22Rv1 (cell line): ENCODE measurements around the gene CCN6.
A peak's percentile ranks its signal among the peaks of the same experiment; 100 is the strongest.
"Not testable (repeated sequence)": the region's sequence is repeated elsewhere in the genome, so short reads cannot be mapped to it uniquely, and the experiment has no call there.

Experiments
- H3K27ac ChIP-seq: fragments of 450-650 bp; 2 replicates; pipeline ENCODE4 v1.5.1; 2017
- ZFX ChIP-seq: fragments of 450-650 bp; IDR thresholded peaks from 2 replicates; pipeline ENCODE4 v1.6.1; 2017; ENCODE audit warnings: antibody characterized with exemption, borderline replicate concordance
- TF ChIP-seq, protein P1 (sequence below): fragments of 450-650 bp; IDR thresholded peaks from 2 replicates; pipeline ENCODE4 v1.5.1; 2017; ENCODE audit warnings: mild to moderate bottlenecking

The CCN6 gene

DNA sequence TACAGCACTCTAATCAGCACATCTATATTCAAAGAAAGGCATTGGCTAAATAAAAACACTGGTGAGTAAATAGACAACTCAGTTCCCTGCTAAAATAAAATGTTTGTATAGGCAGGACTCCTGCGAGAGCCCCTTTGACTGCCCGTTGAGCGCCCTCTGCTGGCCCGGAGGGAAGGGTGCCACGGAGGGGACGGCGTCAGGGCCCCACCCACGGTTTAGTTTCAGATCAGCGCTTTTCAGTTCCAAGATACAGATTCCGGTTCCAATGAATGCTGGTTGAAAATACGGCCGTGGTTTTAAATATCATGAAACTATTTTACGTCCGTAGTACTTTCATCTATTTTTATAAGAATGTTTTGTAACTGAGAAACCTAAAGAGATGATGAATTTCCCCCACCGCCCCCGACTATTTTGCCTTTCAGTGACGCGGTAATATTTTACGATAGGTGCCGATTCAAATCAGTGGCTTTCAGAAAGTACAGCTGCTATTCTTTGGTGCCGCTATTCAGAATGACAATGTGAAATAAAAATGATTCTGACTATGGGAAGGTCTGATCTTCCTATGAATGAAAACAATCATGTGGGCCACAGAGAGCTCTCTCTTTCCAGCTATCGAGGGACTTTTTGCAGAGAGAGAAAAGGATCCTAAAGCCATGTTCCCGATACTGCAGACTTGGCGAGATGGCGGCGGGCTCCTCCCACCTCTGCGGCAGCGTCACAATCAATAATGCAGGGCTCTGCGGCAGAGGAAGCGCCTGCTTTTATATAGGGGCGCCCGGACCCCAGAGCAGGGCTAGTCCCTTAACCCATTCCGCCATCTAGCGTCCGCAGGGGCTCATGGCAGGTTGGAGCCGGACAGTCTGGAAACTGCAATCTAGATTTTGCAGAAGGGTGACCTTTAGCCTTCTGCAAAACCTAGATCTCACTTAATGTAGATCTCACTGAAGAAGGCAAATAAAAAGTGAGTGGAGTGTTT, 10.6 kb upstream of the CCN6 start:
- TF ChIP-seq, protein P1, sequence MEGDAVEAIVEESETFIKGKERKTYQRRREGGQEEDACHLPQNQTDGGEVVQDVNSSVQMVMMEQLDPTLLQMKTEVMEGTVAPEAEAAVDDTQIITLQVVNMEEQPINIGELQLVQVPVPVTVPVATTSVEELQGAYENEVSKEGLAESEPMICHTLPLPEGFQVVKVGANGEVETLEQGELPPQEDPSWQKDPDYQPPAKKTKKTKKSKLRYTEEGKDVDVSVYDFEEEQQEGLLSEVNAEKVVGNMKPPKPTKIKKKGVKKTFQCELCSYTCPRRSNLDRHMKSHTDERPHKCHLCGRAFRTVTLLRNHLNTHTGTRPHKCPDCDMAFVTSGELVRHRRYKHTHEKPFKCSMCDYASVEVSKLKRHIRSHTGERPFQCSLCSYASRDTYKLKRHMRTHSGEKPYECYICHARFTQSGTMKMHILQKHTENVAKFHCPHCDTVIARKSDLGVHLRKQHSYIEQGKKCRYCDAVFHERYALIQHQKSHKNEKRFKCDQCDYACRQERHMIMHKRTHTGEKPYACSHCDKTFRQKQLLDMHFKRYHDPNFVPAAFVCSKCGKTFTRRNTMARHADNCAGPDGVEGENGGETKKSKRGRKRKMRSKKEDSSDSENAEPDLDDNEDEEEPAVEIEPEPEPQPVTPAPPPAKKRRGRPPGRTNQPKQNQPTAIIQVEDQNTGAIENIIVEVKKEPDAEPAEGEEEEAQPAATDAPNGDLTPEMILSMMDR: peak; percentile 91
- no peak for TF ChIP-seq ZFX
- H3K27ac ChIP-seq: peak overlapping the region; percentile 73

DNA sequence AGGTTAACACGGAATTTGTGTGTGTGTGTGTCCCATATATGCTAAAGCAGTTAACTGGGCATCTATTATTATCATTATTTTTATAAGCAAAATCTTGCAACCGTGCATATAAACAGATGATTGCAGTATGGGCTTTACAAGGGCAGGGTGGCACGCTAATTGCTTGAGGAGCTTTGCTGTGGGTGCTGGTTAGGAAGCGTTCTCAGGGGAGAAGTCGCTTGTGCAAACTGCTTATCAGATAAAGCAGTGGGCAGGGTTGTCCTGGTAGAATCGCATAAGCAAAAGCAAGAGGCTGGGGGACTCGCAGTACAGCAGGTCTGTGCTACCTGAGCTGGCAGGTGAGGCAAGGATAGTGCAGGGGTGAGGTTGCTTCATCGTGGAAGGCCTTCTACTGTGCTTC, 9.7 kb upstream of the CCN6 start:
- TF ChIP-seq, protein P1: no peak
- no peak for TF ChIP-seq ZFX
- H3K27ac ChIP-seq: no peak overlapping the region; the same call in 1 of the 2 replicates

DNA sequence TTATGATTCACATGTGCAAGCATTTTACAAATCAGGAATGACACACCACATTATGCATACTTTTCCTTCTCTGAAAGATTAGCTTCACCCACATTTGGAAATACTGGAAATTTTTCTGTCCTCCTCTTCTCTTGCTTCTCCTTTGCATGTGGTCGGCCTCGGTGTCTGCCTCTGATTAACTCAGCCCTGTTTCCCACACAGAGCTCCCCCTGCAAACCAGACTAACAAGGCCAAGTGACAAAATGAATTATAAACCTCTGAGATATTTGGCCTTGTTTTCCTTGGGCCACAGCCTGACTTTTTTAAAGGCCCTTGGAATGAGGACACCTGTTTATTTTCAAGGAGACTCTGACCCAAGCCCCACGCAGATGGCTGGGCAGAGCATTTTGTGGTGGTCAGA, 9.0 kb upstream of the CCN6 start:
- TF ChIP-seq ZFX: no peak
- TF ChIP-seq, protein P1: no peak

DNA sequence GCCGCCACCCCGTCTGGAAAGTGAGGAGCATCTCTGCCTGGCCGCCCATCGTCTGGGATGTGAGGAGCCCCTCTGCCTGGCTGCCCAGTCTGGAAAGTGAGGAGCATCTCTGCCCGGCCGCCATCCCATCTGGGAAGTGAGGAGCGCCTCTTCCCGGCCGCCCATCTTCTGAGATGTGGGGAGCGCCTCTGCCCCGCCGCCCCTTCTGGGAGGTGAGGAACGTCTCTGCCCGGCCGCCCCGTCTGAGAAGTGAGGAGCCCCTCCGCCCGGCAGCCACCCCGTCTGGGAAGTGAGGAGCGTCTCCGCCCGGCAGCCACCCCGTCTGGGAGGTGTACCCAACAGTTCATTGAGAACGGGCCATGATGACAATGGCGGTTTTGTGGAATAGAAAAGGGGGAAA, 6.4 kb upstream of the CCN6 start:
- H3K27ac ChIP-seq: not testable (repeated sequence)

More for the DNA sequence above, 9.0 kb upstream of the CCN6 start:
- H3K27ac ChIP-seq: no peak overlapping the region

DNA sequence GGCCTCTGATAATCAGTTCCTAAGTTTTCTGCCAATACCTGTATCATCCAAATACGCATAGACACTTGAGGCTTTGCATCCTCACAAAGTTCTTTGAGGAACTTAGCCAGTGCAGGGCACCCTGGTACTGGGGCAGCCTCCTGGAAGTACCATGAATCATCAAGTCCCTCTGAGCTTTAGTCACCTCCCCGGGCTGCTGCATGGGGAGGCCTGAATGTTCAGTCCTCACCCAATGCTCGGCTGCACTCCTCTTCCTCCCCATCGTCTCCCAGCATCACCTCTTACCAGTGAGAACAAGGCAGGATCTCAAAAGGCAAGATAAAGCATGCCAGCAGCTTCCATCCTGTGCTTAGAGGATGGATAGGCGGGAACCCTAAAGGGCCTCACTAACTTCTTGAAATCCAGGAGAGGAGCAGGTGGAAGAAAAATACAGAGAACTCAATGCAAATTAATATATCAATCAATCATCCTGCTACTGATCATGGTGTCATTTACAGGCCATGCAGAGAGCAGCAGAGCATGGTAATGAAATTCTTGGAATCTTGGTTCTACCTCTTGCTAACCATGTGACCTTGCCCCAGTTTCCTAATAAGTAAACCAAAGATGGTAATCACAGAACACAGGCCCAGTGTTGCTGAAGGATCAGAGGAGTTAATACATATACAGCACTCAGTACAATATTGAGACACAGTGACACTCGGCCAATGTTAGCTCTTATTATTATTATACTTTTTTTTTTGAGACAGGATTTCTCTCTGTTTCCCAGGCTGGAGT, 4.7 kb upstream of the CCN6 start:
- no peak overlapping the region for H3K27ac ChIP-seq
- no peak for TF ChIP-seq ZFX
- TF ChIP-seq, protein P1: no peak

DNA sequence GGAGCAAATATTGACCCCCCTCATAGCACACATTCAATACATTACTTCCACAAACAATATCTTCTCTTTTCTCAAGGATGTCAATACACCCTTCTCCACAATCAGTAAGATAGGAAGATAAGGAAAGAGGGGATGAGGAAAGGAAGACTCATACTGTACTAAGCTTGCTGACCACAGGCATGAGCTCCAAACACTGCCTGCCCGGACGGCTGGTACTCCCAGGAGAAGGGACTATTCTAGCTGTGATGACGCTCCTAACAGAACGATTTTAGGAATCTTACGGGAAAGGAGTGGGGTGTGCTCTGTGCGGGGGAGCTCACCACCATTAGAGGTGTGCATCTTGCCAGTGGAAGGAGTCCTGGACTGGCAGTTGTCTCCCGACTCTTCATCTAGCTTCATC, 3.9 kb upstream of the CCN6 start:
- H3K27ac ChIP-seq: no peak overlapping the region
- TF ChIP-seq, protein P1: no peak
- no peak for TF ChIP-seq ZFX

DNA sequence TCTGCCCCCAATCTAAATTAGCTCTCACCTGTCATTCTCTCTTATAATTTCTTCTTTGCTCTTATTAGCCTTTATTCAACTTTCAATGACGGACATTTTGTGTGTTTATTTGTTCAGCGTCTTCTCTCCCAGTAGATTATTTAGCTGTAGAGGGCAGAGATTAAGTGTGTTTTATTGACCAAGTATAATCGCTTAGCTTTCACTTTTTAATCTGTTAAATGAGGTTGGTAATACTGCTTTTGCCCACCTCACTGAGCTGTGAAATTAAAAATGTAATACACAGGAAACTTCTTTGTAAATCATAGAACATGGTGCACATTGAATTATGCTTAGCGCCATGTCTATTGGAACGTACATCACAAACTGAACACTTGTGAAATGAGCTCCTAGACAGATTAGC, 3.5 kb upstream of the CCN6 start:
- TF ChIP-seq ZFX: no peak
- TF ChIP-seq, protein P1: no peak
- H3K27ac ChIP-seq: no peak overlapping the region

DNA sequence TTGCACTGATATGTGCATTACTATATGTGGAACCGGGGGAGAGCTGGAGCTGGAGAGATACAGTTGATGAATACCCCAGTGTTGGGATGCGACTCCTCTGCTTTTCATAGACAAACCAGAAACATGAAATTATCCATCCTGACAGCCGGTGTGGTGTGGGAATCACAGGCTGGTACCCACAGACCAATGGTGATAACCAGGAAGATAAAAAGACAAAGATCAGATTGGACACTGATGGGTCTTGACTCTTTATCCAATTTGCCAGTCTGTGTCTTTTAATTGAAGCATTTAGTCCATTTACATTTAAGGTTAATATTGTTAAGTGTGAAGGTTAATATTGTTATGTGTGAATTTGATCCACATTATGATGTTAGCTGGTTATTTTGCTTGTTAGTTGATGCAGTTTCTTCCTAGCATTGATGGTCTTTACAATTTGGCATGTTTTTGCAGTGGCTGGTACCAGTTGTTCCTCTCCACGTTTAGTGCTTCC, 2.6 kb upstream of the CCN6 start:
- not testable (repeated sequence) for H3K27ac ChIP-seq
